ENCODE measurements around the gene TDRD10.

The TDRD10 gene

DNA sequence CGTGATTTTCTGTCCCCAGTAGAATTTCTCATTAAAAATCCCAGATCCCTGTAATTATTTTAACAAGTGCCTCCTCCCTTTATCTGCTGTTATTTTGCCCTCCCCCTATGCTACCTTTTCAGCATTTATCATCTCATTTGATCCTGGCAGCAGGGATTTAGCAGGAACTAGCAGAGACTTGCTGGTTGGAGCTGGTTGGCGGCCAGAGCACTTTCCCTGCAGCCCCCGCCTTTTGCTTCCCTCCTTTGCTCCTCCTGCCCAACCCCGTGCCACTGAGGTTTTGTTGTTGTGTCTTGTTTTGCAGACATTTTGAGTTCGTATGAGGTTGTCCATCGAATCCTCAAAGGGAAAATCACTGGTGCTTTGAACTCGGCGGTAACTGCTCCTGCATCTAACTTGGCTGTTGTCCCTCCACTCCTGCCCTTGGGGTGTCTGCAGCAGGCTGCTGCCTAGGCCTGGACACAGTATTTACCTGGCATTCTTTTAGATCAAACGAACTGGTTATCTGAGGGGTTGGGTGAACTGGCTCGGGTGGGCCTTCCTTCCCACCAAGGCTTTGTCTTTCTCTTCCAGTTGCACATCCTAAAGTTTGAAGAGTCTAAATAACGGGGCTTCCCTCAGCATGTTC is 45.2 kb downstream of the TDRD10 start:
- TF ChIP-seq ARNTL (CRISPR knock-in tag; IDR thresholded peaks at IDR 0.05; ENCODE audit: borderline replicate concordance, low read depth) (no peak), ZNF8 (CRISPR knock-in tag; IDR thresholded peaks at IDR 0.05) (no peak)
- ATAC-seq, result no peak

DNA sequence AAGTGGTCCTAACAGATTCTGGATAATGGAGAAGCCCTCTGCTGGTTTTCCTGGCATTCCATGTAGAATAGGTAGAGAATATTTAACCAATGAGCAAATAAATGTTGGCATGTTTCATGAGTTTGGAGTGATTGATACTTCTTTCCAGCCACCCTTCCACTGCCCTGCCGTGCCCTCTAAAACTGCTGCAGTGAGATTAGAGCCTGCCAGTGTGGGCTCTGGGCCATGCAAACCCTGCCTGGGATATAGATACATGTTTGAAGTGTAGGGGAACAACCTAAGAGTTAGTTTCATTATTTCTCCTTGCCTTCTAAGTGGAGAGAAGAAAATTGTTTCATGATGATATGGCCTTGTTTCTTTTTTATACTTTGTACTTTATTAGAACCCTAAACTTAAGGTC is 46.0 kb downstream of the TDRD10 start:
- TF ChIP-seq GLIS3 (CRISPR knock-in tag; IDR thresholded peaks at IDR 0.05) (no peak), ESRRG (CRISPR knock-in tag; IDR thresholded peaks at IDR 0.05) (no peak), RARB (CRISPR knock-in tag; IDR thresholded peaks at IDR 0.05) (no peak), SNAI2 (CRISPR knock-in tag; IDR thresholded peaks at IDR 0.05) (no peak), ZC3H10 (CRISPR knock-in tag; IDR thresholded peaks at IDR 0.05) (no peak), ZNF70 (CRISPR knock-in tag; IDR thresholded peaks at IDR 0.05) (no peak), ZNF8 (CRISPR knock-in tag; IDR thresholded peaks at IDR 0.05) (no peak), CSDC2 (CRISPR knock-in tag; IDR thresholded peaks at IDR 0.05) (no peak), ZNF565 (CRISPR knock-in tag; conservative IDR thresholded peaks at IDR 0.05; ENCODE audit: low read depth) (no peak), ISL1 (CRISPR knock-in tag; IDR thresholded peaks at IDR 0.05) (no peak), OSR1 (CRISPR knock-in tag; IDR thresholded peaks at IDR 0.05) (no peak), ARNTL (CRISPR knock-in tag; IDR thresholded peaks at IDR 0.05; ENCODE audit: borderline replicate concordance, low read depth) (no peak), TCF4 (CRISPR knock-in tag; IDR thresholded peaks at IDR 0.05; ENCODE audit: borderline replicate concordance) (no peak), ZFP3 (CRISPR knock-in tag; IDR thresholded peaks at IDR 0.05) (no peak), TOX (CRISPR knock-in tag; IDR thresholded peaks at IDR 0.05; ENCODE audit: borderline replicate concordance) (no peak)
- TF ChIP-seq, protein P1, sequence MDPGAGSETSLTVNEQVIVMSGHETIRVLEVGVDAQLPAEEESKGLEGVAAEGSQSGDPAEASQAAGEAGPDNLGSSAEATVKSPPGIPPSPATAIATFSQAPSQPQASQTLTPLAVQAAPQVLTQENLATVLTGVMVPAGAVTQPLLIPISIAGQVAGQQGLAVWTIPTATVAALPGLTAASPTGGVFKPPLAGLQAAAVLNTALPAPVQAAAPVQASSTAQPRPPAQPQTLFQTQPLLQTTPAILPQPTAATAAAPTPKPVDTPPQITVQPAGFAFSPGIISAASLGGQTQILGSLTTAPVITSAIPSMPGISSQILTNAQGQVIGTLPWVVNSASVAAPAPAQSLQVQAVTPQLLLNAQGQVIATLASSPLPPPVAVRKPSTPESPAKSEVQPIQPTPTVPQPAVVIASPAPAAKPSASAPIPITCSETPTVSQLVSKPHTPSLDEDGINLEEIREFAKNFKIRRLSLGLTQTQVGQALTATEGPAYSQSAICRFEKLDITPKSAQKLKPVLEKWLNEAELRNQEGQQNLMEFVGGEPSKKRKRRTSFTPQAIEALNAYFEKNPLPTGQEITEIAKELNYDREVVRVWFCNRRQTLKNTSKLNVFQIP (CRISPR knock-in tag; IDR thresholded peaks at IDR 0.05; ENCODE audit: borderline replicate concordance, low read depth), result no peak
- TF ChIP-seq, protein P2, sequence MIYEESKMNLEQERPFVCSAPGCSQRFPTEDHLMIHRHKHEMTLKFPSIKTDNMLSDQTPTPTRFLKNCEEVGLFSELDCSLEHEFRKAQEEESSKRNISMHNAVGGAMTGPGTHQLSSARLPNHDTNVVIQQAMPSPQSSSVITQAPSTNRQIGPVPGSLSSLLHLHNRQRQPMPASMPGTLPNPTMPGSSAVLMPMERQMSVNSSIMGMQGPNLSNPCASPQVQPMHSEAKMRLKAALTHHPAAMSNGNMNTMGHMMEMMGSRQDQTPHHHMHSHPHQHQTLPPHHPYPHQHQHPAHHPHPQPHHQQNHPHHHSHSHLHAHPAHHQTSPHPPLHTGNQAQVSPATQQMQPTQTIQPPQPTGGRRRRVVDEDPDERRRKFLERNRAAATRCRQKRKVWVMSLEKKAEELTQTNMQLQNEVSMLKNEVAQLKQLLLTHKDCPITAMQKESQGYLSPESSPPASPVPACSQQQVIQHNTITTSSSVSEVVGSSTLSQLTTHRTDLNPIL (CRISPR knock-in tag; IDR thresholded peaks at IDR 0.05; ENCODE audit: low read depth), result no peak
- TF ChIP-seq, protein P3, sequence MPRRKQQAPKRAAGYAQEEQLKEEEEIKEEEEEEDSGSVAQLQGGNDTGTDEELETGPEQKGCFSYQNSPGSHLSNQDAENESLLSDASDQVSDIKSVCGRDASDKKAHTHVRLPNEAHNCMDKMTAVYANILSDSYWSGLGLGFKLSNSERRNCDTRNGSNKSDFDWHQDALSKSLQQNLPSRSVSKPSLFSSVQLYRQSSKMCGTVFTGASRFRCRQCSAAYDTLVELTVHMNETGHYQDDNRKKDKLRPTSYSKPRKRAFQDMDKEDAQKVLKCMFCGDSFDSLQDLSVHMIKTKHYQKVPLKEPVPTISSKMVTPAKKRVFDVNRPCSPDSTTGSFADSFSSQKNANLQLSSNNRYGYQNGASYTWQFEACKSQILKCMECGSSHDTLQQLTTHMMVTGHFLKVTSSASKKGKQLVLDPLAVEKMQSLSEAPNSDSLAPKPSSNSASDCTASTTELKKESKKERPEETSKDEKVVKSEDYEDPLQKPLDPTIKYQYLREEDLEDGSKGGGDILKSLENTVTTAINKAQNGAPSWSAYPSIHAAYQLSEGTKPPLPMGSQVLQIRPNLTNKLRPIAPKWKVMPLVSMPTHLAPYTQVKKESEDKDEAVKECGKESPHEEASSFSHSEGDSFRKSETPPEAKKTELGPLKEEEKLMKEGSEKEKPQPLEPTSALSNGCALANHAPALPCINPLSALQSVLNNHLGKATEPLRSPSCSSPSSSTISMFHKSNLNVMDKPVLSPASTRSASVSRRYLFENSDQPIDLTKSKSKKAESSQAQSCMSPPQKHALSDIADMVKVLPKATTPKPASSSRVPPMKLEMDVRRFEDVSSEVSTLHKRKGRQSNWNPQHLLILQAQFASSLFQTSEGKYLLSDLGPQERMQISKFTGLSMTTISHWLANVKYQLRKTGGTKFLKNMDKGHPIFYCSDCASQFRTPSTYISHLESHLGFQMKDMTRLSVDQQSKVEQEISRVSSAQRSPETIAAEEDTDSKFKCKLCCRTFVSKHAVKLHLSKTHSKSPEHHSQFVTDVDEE (CRISPR knock-in tag; IDR thresholded peaks at IDR 0.05), result no peak
- TF ChIP-seq, protein P4, sequence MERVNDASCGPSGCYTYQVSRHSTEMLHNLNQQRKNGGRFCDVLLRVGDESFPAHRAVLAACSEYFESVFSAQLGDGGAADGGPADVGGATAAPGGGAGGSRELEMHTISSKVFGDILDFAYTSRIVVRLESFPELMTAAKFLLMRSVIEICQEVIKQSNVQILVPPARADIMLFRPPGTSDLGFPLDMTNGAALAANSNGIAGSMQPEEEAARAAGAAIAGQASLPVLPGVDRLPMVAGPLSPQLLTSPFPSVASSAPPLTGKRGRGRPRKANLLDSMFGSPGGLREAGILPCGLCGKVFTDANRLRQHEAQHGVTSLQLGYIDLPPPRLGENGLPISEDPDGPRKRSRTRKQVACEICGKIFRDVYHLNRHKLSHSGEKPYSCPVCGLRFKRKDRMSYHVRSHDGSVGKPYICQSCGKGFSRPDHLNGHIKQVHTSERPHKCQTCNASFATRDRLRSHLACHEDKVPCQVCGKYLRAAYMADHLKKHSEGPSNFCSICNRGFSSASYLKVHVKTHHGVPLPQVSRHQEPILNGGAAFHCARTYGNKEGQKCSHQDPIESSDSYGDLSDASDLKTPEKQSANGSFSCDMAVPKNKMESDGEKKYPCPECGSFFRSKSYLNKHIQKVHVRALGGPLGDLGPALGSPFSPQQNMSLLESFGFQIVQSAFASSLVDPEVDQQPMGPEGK (CRISPR knock-in tag; IDR thresholded peaks at IDR 0.05; ENCODE audit: borderline replicate concordance), result no peak
- TF ChIP-seq, protein P5, sequence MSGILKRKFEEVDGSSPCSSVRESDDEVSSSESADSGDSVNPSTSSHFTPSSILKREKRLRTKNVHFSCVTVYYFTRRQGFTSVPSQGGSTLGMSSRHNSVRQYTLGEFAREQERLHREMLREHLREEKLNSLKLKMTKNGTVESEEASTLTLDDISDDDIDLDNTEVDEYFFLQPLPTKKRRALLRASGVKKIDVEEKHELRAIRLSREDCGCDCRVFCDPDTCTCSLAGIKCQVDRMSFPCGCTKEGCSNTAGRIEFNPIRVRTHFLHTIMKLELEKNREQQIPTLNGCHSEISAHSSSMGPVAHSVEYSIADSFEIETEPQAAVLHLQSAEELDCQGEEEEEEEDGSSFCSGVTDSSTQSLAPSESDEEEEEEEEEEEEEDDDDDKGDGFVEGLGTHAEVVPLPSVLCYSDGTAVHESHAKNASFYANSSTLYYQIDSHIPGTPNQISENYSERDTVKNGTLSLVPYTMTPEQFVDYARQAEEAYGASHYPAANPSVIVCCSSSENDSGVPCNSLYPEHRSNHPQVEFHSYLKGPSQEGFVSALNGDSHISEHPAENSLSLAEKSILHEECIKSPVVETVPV (CRISPR knock-in tag; IDR thresholded peaks at IDR 0.05), result no peak
- no peak for ATAC-seq

DNA sequence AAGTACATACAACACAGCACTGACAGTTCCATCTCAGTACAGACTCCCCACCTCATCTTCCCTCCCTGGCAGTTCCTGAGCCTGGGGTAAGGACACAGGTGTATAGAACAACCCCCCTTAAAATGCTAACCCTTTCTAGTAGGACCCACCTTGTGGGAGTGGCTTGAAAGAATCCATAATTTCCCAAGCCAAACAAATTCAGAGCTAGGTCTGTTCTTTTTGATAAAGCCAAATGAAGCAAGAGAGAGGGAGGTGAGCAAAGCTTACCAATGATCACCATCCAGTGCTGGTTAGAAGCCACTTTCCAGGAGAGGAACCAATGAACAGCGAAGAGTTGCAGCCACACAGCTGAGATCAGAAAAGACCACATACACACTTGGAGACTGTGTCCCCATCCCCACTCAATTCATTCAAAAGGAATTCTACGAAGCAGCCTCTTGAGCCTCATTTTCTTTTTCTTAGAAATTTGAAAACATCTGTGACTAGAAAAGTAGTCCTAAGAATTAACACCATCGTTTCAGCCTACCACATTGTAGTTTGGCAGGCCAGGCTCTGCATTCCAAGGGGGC is 47.3 kb downstream of the TDRD10 start:
- TF ChIP-seq ARNTL (CRISPR knock-in tag; IDR thresholded peaks at IDR 0.05; ENCODE audit: borderline replicate concordance, low read depth) (no peak), GLIS3 (CRISPR knock-in tag; IDR thresholded peaks at IDR 0.05) (no peak), TCF4 (CRISPR knock-in tag; IDR thresholded peaks at IDR 0.05; ENCODE audit: borderline replicate concordance) (no peak), ISL1 (CRISPR knock-in tag; IDR thresholded peaks at IDR 0.05) (no peak), ZFP3 (CRISPR knock-in tag; IDR thresholded peaks at IDR 0.05) (no peak), CSDC2 (CRISPR knock-in tag; IDR thresholded peaks at IDR 0.05) (no peak), ZNF70 (CRISPR knock-in tag; IDR thresholded peaks at IDR 0.05) (no peak)
- TF ChIP-seq, protein P4 (CRISPR knock-in tag; IDR thresholded peaks at IDR 0.05; ENCODE audit: borderline replicate concordance), result no peak
- TF ChIP-seq, protein P3 (CRISPR knock-in tag; IDR thresholded peaks at IDR 0.05), result no peak
- ATAC-seq, result no peak

All from SK-N-SH treated with all-trans-retinoic acid at 6 μM for 48 hours (cell line).